HuH-7.5 (cell line): ENCODE data around the gene FBXW9.
A peak's percentile ranks its signal among the peaks of the same experiment; 100 is the strongest.
"Not testable (repeated sequence)": the region's sequence is repeated elsewhere in the genome, so short reads cannot be mapped to it uniquely, and the experiment has no call there.

Source experiments
- DNase-seq: peaks from one replicate; pipeline ENCODE4 v3.0.0; 2011; ENCODE audit warnings: low spot score

FBXW9 gene

GRCh38 chr19:12652219-12652618 is 44.2 kb downstream of the FBXW9 start:
- no peak for DNase-seq

DNA sequence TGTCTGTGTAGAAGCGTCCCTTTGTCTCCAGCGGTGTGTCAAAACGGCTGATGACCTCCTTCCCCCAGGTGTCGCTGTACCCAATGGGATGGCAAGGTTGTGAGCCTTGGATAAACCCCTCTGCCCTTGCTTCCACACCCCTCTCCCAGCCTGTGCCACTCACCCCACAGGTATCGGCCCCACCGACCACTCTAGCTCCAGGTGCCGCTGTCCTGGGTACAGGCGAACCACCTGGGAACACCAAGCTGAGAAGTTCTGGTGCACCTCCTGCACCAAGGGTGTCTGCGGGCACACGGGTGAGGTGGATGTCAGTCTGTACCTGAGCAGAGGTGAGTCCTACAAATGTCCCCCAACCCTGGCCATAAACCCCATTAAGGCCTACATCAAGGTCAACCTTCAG is 46.5 kb downstream of the FBXW9 start:
- DNase-seq: no peak

DNA sequence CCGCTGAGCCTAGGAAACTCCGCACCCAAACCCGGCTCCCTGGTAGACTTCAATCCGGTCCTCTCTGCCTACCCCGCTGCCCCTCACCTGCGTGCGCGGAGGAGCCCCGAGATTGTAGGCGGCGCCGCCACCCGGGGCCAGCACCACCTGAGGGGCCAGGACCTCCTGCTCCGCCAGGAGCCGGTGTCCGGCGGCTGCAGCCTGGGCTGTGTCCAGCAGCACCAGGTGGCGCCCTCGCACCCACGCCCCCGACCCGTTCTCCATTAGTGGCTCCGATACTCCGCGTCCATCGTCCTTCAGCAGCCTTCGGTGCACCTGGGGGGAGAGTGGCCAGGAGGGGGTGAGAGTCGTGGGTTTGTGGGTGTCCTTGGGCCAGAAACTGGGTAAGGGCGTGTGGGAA is 48.3 kb downstream of the FBXW9 start:
- no peak for DNase-seq

GRCh38 chr19:12647490-12648071 is 48.9 kb downstream of the FBXW9 start:
- no peak for DNase-seq

DNA sequence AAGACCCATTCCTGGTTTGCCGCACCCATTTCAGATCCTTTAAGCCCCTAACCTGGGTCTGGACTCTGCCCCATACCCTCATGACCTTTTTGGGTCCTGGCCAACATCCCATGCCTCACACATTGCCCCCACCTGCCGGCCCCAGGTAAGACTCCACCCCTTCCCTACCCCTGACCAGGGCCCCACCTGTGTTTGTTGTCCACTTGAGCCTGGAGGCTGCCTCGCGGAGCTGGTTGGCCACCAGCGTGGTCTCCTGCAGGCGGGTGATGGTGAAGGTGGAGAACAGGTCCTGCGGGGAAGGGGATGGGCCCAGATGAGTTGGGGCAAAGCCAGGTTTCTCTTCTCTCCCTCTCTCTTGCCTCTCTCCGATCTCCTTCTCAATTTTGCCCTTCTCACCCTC is 49.4 kb downstream of the FBXW9 start:
- no peak for DNase-seq

GRCh38 chr19:12646551-12646950 is 49.9 kb downstream of the FBXW9 start:
- DNase-seq: no peak

DNA sequence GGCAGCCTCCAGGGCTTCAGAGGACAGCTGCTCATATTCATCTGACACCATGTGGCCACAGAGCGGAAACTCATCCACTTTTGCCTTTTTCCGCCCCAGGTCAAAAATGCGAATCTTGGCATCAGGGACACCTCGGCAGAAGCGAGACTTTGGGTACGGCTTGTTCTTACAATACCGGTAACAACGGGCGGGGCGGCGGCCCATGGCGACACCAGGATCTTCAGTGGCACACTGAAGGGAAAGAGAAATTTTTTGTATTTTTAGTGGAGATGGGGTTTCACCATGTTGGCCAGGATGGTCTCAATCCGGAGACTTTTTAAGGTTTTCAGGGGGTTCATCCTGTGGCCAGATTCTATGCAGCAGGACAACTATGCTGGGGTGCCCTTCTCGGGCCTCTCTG is 52.7 kb downstream of the FBXW9 start:
- DNase-seq: not testable (repeated sequence)

DNA sequence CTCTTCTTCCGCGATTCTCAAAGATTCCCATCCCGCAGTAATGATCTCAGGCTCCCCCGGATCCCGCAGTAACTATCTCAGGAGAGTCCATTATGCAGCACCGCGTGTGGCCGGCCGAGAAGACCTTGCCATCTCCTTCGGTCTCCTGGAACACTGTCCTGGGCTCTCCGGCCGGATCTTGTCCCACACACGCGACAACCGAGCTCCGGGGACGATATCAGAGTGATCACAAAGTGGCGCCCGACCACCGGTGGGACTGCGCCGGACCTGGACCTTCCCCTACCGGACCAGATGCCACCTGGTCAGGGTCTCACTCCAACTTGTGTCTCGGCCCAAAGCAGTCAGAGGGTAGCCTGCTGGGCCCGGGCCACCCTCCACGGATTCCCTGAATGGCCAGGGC is 53.9 kb downstream of the FBXW9 start:
- no peak for DNase-seq

DNA sequence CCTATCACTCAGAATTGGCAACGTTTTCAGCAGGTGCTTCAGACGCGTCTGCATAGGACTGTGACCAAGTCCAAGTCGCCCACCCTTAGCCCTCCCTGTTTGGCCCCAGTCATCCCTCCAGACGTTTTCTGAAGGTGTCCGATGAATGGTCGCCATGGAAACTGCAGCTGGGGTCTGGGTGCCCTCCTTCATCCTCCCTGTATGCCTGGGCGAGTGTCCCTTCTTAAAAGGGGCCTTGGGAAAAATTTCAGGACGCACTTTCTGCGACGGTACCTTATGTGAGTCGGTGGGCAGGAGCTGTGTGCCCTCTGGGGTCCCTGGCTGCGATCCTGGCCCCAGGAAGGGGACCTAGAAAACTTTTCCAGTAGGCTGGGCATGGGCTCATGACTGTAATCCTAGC is 55.0 kb downstream of the FBXW9 start:
- no peak for DNase-seq

DNA sequence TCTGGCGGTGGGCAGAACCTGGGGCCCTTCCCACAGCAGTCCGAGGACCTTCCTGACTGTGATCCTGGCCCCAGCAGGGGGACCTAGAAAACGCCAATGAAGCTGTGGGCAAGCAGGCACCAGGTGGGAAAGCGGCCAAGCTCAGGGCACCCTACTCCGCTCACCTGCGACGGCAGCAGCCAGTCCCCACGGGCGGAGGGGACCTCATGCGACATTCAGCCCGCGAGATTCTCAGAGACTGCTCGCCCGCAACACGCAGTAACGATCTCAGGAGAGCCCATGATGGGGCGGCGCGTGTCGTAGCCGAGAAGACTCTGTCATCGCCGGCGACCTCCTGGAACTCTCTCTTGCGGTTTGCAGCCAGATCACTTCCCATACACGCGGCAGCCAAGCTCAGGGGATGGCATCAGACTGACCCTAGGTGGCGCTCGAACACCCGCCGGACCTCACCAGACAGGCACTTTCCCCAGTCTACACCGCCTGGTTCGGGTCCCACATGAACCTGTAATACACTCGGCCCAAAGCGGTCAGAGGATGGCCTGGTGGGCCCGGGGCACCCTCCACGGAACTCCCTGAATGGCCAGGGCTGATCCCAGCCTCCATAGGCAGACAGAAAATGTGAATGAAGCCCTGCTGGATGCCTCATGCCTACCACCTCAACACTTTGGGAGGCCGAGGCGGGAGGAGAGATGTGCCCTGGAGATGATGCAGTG is 56.4 kb downstream of the FBXW9 start:
- peak; percentile 92 for DNase-seq
